MM.1S (cell line): ENCODE results near the gene LURAP1L.

Experiments
- DNase-seq: peaks from one replicate; pipeline ENCODE4 v3.0.0-alpha.2; 2015
- H2AFZ ChIP-seq: fragments of 300-600 bp; sonication (generic); 2 replicates; pipeline ENCODE4 v1.6.0; 2016; ENCODE audit warnings: antibody characterized with exemption, low read length
- H3F3A ChIP-seq: fragments of 300-600 bp; sonication (generic); 2 replicates; pipeline ENCODE4 v1.6.1; 2016; ENCODE audit warnings: mild to moderate bottlenecking, antibody characterized with exemption, low read length, moderate library complexity, mixed read lengths; ENCODE audit not compliant: insufficient read depth
- H3K27ac ChIP-seq: fragments of 300-600 bp; sonication (generic); 2 replicates; pipeline ENCODE4 v1.5.1; 2016; ENCODE audit warnings: mild to moderate bottlenecking, low read length
- H3K27me3 ChIP-seq: fragments of 300-600 bp; sonication (generic); replicated peaks from 2 replicates; pipeline ENCODE4 v1.6.0; 2016; ENCODE audit warnings: low read length; ENCODE audit not compliant: insufficient read depth
- H3K36me3 ChIP-seq: fragments of 300-600 bp; sonication (generic); replicated peaks from 2 replicates; pipeline ENCODE4 v1.6.1; 2016; ENCODE audit warnings: mild to moderate bottlenecking, low read length, mixed read lengths; ENCODE audit not compliant: insufficient read depth
- H3K4me1 ChIP-seq: fragments of 300-600 bp; sonication (generic); 2 replicates; pipeline ENCODE4 v1.6.1; 2016; ENCODE audit warnings: low read length, mixed read lengths
- H3K4me2 ChIP-seq: fragments of 300-600 bp; sonication (generic); 2 replicates; pipeline ENCODE4 v1.6.0; 2016; ENCODE audit warnings: low read depth, low read length
- H3K4me3 ChIP-seq: fragments of 300-600 bp; sonication (generic); 2 replicates; pipeline ENCODE4 v1.5.1; 2016; ENCODE audit warnings: low read length, mixed read lengths
- H3K79me2 ChIP-seq: fragments of 300-600 bp; sonication (generic); 2 replicates; pipeline ENCODE4 v1.6.1; 2016; ENCODE audit warnings: mixed run types, low read length, mixed read lengths
- H3K9ac ChIP-seq: fragments of 300-600 bp; sonication (generic); 2 replicates; pipeline ENCODE4 v1.6.1; 2016; ENCODE audit warnings: low read length, mixed read lengths
- H3K9me2 ChIP-seq: fragments of 300-600 bp; sonication (generic); replicated peaks from 2 replicates; pipeline ENCODE4 v1.6.1; 2016; ENCODE audit warnings: mild to moderate bottlenecking, low read length, mixed read lengths; ENCODE audit not compliant: insufficient read depth
- H3K9me3 ChIP-seq: fragments of 300-600 bp; sonication (generic); replicated peaks from 2 replicates; pipeline ENCODE4 v1.6.1; 2016; ENCODE audit warnings: mild to moderate bottlenecking, low read length, mixed read lengths; ENCODE audit not compliant: insufficient read depth
- H4K20me1 ChIP-seq: fragments of 300-600 bp; sonication (generic); 2 replicates; pipeline ENCODE4 v1.6.1; 2016; ENCODE audit warnings: mild to moderate bottlenecking, low read length, moderate library complexity, mixed read lengths; ENCODE audit not compliant: insufficient read depth
- EZH2 ChIP-seq: fragments of 300-600 bp; sonication (generic); optimal IDR thresholded peaks from 2 replicates; pipeline ENCODE3; 2017; ENCODE audit warnings: low read depth, mild to moderate bottlenecking, antibody characterized with exemption, low read length, mixed read lengths
- EZH2phosphoT487 ChIP-seq: fragments of 300-600 bp; sonication (generic); IDR thresholded peaks from 2 replicates; pipeline ENCODE4 v1.6.1; 2018; ENCODE audit warnings: antibody characterized with exemption, low read length
- TF ChIP-seq, protein P1 (sequence below): fragments of 300-600 bp; sonication (generic); IDR thresholded peaks from 2 replicates; pipeline ENCODE4 v1.5.1; 2016; ENCODE audit warnings: antibody characterized with exemption, low read length, mixed read lengths

Gene LURAP1L

DNA sequence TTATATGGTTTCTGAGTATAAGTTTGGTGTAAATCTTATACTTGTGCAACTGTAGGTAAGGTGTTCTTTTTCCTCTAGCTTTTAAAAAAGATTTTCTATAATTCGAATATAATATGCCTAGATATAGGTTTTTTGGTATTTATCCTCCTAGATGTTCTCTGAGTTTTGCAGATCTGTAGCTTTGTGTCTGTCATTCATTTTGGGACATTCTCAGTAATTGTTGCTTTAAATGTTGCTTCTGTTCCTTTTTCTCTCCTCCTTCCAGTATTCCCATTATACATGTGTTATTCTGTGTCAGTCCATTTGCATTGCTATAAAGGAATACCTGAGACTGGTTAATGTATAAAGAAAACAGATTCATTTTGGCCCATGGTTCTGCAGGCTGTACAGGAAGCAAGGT is 33.7 kb downstream of the LURAP1L start:
- TF ChIP-seq, protein P1, sequence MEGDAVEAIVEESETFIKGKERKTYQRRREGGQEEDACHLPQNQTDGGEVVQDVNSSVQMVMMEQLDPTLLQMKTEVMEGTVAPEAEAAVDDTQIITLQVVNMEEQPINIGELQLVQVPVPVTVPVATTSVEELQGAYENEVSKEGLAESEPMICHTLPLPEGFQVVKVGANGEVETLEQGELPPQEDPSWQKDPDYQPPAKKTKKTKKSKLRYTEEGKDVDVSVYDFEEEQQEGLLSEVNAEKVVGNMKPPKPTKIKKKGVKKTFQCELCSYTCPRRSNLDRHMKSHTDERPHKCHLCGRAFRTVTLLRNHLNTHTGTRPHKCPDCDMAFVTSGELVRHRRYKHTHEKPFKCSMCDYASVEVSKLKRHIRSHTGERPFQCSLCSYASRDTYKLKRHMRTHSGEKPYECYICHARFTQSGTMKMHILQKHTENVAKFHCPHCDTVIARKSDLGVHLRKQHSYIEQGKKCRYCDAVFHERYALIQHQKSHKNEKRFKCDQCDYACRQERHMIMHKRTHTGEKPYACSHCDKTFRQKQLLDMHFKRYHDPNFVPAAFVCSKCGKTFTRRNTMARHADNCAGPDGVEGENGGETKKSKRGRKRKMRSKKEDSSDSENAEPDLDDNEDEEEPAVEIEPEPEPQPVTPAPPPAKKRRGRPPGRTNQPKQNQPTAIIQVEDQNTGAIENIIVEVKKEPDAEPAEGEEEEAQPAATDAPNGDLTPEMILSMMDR, result no peak
- TF ChIP-seq EZH2phosphoT487, result no peak
- no peak for TF ChIP-seq EZH2
- no peaks in the 10 kb centered on the region for H3K27me3 ChIP-seq
- no peak overlapping the region for H3K4me2 ChIP-seq

DNA sequence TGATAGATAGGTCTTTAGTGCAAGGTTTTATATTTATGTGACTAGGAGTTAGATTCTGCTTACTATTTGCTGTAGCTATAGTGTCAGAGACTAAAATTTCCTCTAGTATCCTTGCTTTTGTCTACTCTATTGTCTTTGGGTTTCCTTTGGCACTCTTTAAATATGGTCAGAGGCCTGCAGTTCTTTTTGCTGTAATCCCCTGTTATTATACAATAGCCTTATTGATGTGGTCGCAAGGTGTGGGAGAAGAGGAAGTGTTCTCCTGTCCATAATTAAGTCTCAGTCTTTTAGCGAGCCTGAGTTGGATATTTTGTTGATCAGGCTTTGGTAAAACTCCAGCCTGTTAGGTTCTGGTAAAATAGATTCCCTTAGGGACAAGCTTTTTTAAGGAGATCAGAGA is 34.9 kb downstream of the LURAP1L start:
- H3K27me3 ChIP-seq, result no peaks in the 10 kb centered on the region
- no peaks in the 10 kb centered on the region for H3K36me3 ChIP-seq
- H3K4me2 ChIP-seq, result no peak overlapping the region
- no peak overlapping the region for H3K27ac ChIP-seq
- no peaks in the 10 kb centered on the region for H4K20me1 ChIP-seq
- H3K4me1 ChIP-seq, result no peaks in the 10 kb centered on the region
- H3K79me2 ChIP-seq, result no peaks in the 10 kb centered on the region
- no peaks in the 10 kb centered on the region for H3K9me2 ChIP-seq
- H2AFZ ChIP-seq, result no peak overlapping the region
- H3K9ac ChIP-seq, result no peak overlapping the region
- TF ChIP-seq, protein P1, result no peak
- TF ChIP-seq EZH2phosphoT487 (no peak), EZH2 (no peak)
- H3F3A ChIP-seq, result peaks cover 3% of the 10 kb centered on the region; the same call in 1 of the 2 replicates
- H3K9me3 ChIP-seq, result no peaks in the 10 kb centered on the region
- no peak for DNase-seq
- H3K4me3 ChIP-seq, result no peak overlapping the region

More for the DNA sequence above, 33.7 kb downstream of the LURAP1L start:
- no peaks in the 10 kb centered on the region for H3K4me1 ChIP-seq
- H3K36me3 ChIP-seq, result no peaks in the 10 kb centered on the region
- no peaks in the 10 kb centered on the region for H3F3A ChIP-seq
- DNase-seq, result no peak
- no peak overlapping the region for H2AFZ ChIP-seq
- H3K9me3 ChIP-seq, result no peaks in the 10 kb centered on the region
- no peaks in the 10 kb centered on the region for H3K79me2 ChIP-seq
- no peak overlapping the region for H3K4me3 ChIP-seq
- no peak overlapping the region for H3K9ac ChIP-seq
- H3K9me2 ChIP-seq, result no peaks in the 10 kb centered on the region
- no peak overlapping the region for H3K27ac ChIP-seq
- H4K20me1 ChIP-seq, result no peaks in the 10 kb centered on the region

DNA sequence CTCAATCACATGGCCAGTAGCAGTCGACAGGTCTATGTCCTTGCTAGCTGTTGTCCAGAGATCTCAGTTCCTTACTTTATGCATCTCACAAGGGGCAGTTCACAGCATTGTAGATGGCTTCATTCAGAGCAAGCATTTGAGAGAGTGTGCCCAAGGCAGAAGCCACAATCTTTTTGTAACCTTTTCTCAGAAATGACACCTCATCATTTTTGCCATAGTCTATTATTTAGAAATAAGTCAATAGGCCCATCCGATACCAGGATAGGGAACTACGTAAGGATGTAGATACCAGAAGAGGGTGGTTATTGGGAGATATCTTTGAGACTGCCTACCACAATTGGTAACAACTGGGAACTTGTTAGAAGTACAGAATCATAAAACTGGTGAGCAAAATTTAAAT is 37.1 kb downstream of the LURAP1L start:
- no peak overlapping the region for H3K27ac ChIP-seq

More for the DNA sequence above, 37.1 kb downstream of the LURAP1L start:
- no peak for DNase-seq
- Histone ChIP-seq H3K9ac (no peak overlapping the region), H3K27me3 (no peaks in the 10 kb centered on the region), H3K9me2 (no peaks in the 10 kb centered on the region), H3K4me3 (no peak overlapping the region), H2AFZ (no peak overlapping the region), H4K20me1 (no peaks in the 10 kb centered on the region), H3K36me3 (no peaks in the 10 kb centered on the region), H3K4me2 (no peak overlapping the region), H3K4me1 (peaks cover 3% of the 10 kb centered on the region; the same call in 1 of the 2 replicates), H3K79me2 (no peaks in the 10 kb centered on the region), H3K9me3 (no peaks in the 10 kb centered on the region), H3F3A (peaks cover 6% of the 10 kb centered on the region; the same call in 1 of the 2 replicates)
- TF ChIP-seq EZH2phosphoT487, result no peak
- TF ChIP-seq, protein P1, result no peak
- TF ChIP-seq EZH2, result no peak
